DMS 273 (cell line): ENCODE measurements around the gene MXD1.
"Not testable (repeated sequence)": the region's sequence is repeated elsewhere in the genome, so short reads cannot be mapped to it uniquely, and the experiment has no call there.

Experiments used
- DNase-seq: peaks from one replicate; lab custom pipeline; 2025; ENCODE audit not compliant: unreplicated experiment; lab: John Stamatoyannopoulos, UW

MXD1 gene

DNA sequence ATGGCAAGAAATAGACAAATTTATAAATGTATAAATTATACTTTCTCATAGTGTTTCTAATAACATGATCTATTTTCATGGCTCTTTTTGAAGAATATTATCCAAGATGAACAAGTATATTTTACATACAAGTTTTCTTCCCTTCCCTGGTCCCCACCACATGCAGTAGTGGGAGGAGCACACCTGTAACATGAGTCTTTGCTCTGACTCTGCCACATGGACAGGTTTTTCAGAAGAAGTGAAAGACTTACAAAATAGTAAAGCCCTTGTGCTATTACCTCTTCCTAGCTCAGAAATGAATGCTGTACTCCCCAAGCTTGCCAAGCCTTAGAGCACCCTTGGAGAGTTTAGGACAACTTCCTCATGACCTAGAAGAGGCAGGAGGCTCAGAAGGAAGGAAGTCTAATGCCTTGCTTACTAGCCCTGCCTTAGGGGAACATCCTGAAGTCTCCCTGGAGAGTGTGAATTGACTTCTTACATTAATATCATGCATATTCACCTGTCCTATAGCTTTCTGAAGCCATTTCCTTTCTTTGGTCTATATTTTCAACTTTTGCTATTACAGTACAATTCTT, 18.4 kb downstream of the MXD1 start:
- peak; percentile 17 for DNase-seq

DNA sequence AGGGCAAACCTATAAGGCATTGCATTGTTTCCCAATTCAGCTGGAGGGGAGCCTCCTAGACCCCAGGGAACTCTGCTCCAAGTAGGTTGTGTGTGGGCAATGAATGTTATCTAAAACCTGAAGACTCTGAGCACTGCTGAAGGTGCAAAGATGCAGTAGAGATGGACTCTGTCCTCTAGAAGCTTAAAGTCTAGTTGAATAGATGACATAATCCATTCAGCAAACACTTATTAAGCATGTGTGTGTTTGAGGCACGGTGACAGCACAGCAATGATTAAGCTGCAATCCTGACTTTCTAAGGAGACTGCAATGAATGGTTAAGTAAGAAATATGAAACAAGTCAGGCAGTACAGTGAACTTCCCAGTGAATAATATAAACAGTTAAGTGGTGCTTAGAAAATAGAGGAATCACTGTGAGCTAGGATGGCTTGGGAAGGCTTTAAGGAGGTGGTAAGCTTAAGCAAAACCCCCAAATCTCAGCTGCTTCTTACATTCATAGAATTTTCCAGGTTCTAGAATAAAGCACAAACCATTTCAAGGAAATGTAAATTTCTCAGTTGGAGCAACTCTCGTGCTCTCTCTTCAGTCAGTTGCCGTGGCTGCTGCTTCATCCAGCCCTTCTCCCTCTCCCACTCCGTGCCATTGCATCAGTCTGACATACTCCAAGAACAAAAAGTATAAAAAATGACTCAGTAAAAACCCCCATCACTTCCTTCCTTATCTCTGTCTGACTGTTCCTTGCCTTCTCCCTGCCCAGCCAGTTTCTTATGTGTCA, 19.1 kb downstream of the MXD1 start:
- DNase-seq, result no peak

DNA sequence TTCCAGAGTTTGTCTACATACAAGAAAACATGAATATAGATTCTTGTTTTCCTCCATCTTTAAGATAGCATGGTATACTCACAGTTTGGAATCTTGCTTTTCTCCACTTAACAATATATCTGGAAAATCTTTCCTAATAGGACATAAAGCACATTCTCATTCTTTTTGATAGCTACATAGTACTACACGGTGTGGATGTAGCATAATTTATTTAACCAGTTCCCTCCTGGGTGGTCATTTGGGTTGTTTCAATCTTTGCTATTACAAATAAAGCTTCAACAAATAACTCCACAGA, 19.7 kb downstream of the MXD1 start:
- DNase-seq, result no peak

DNA sequence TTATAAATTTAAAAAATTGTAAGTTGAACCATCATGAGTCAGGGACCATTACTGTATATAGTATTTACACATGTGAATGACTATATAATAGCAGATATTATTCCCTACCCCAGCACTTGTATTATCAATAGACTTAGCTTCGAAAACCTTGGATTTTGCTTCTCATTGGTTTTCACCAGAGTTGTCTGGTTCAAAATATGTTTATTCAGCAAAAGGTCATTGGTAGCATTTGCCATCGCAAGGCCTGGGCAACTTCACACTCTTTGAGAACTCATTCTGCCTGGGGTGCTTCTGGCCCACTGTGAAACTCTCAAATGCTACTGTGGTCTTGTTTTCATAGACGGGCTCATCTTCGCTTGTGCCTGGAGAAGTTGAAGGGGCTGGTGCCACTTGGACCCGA, 20.1 kb downstream of the MXD1 start:
- DNase-seq, result no peak

DNA sequence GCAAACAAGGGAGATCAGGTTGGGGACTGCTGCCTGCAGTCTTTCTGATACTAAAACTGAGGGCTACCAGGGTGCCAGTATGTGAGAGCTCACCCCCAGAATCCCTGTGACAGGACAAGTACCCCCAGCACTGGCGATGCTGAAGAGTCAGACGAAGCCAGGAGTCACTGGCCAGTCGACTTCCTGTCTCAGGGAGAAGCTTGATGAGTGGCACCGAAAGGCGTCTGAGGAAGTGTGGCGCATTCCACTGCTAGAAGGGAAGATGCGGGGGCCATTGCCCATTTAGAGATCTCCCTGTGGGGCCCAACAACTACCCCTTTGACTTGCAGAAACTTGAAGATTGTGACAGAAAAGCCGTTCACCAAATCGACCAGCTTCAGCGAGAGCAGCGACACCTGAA, 22.0 kb downstream of the MXD1 start:
- no peak for DNase-seq

DNA sequence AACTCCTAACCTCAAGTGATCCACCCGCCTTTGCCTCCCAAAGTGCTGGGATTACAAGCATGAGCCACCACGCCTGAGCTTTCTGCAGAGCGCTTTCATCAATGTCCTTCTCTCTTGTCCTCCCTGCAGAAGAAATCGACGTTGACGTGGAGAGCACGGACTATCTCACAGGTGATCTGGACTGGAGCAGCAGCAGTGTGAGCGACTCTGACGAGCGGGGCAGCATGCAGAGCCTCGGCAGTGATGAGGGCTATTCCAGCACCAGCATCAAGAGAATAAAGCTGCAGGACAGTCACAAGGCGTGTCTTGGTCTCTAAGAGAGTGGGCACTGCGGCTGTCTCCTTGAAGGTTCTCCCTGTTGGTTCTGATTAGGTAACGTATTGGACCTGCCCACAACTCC, 23.1 kb downstream of the MXD1 start:
- DNase-seq, result no peak

DNA sequence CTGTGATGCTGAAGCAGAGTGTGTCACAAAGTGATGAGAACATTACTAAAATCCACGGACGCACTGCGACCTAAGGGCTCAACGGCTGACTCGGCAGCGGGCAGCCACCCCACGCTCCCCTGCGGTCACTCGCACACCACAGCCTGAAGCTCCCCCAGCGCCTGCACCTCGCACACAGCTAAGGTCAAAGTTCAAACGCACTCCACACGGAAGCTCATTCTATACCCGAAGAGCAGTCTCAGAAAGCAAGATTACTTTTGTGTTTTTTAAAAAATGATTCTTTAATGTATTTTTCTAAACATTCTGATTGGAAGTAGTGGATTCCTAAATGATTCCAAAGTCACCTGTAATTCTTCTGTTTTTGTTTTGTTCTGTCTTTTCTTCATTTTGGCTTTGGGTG, 24.8 kb downstream of the MXD1 start:
- no peak for DNase-seq

DNA sequence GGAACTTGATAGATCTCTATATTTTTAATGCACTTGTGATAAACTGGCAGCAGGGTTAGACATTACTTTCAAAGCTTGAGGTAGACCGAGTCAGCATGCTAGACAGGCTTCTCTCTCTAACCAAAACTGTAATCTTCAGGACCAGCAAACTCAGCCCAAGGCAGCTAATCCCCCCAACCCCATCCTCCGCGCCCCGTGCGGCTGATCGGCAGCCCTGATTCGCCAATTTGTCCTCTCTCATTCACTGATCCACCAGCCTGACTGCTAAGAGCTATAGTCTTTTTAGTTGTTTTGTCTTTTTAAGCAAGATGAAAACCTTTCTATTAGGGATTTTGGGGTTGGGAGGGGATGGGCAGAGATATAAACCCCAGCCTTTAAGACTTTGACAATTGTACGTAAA, 25.8 kb downstream of the MXD1 start:
- no peak for DNase-seq

DNA sequence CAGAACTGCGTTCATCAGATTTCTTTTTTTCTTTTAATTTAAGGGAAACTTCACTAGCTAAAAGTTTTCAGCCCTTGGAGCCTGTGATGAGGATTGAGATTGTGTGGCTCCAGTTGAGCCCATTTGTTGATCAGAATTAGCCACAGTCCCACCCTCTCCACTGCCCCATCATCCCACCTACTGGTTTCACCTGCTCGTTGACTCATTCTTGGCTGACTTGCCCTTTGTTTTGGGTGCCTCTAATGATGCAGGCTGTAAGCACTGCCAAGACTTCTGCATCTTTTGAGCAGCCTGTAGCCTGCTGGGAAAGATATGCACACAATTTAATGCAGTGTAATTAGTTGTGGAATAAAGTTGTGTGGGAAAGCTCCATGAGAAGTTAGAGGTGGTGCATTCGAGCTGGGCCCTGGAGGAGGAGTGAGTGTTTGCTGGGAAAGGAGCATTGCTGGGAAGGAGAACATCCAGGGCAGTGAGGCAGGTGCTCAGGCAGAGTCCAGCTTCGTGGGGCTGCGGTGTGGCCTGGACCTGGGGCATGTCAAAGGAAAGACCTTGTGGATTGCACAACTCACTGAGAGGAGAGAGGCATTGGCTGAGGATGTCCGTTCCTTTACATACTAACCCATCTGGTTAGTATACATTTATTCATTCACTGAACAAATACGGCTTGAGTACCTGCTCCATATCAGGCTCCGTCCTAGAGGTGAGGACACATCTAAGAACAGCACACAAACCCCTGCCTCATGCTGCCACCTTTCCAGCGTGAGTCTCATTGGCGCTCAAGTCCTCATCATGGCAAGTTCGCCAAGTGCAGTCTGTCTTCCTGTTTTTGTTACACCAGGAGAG, 28.3 kb downstream of the MXD1 start:
- no peak for DNase-seq

DNA sequence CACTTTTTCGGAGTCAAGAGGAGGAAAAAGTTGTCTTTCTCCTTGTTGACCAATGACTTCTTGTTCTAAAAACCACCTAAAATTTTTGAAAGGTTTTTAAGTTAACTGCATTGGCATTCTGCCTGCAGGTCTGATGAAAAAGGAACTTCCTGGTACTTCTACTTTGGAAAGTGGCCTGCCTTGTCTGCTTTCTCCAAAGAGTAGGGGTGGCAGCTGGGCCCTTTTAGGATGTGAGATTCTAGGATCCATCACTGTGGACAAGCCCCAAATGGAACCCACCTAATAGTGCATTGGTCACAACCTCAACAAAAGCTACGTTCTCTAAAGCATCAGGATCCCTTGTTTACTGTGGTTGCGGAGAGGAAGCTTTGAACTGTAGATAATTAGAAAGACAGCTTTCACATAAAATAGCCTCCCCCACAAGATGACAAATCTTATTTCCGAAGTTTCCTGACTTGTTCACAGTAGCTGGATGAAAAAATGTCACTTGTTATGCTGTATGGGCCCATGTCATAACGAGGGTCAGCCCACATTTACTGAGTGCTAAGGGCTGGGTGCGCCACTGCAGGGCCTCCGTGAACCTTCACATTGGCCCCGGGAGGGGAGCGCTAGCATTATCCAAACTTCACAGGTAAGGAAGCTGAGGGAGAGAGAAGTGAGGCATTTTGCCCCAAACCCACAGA, 29.1 kb downstream of the MXD1 start:
- DNase-seq, result no peak

DNA sequence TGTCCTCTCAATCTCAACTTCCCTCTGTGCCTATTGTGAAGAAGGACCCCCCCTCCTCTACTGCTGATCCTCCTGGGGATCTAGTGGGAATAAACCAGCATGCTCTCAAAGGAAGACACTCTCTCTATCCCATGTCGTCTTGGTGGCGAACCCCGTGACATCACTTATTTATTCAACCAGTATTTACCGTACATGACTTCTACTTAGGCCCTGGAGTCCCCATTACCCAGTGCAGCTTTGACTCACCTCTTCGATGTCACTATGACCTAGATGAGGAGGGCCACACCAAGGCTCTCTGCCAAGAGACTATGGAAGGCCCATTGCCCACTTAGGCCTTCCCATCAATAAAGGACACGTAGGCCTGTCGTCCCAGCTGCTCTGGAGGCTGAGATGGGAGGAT, 29.8 kb downstream of the MXD1 start:
- no peak for DNase-seq

DNA sequence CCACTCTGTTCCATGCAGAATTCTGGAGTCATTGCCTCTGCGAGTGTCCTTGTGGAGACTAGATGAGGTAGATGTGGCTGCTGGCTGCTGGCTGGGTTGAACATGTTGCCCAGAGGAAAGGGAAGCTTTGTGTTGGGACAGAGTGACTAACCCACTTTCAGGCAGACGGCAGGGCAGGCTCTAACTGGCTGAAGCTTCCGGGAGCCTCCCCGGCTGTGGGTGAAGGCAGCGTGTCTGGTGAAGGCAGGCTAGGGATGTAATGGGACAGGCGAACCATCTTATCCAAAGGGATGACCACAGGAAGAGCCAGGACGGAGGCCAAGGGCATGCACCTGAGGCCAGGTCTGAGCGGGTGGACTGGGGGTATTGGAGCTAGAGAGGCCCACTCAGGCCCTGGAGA, 30.5 kb downstream of the MXD1 start:
- DNase-seq, result no peak

DNA sequence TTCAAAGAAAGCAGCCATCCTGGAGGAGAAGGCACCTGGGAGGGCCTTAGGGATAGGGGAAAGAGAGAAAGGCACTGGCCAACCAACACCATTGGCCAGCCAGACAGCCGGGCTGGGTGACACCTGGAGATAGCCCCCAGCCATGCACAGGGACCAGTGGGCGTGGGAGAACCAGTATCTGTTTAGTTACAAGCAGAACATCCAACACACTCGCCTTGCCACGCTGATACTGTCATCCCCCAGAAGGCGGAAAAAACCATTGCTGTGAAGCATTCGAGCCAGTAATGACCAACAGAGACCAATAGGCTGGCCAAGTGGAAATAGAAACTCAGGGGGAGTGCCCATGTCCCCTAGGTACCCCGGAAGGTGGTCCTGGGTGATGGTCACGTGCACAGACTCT, 31.0 kb downstream of the MXD1 start:
- DNase-seq, result no peak

DNA sequence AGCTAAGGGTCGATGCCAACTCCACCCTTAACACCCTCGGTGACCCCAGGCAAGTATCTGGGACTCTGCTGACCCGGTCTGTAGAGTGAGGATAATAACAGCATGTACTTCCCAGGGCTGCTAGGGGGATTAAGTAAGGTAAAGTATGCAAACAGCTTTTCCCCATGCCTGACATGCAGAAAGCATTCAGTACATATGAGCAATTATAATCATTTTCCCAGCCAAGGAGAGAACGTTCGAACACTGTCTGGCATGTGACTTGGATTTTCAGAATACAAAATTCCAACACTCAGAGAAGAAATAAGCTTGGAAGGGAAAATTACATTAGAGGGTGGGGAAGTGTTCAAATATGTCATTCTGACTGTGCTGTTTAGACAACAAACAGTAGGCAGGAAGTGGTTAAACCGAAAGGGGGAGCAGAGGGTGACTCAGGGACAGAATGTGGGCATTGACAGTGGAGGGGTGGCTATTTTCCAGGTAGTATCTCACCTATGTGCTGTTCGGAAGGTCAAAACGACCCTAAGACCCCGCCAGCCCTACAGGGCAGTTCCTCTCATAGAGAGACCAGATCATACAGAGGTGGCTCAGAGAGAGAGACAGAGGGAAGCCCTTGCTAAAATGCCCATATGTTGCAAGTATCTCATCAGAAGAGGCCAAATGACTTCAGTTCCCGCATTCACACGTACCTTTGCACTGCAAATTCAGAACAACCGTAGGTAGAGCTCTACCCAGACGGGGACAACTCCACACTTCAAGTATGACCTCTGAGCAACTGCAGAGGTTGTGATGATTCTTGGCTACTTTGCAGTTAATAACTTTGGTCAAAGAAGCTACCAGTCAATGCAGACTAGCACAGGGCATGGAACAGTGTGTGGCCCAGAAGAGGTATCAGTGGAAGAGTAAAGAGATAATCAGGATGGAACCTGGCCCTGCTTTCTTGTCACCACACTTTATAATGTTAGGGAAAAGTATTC, 31.7 kb downstream of the MXD1 start:
- no peak for DNase-seq

DNA sequence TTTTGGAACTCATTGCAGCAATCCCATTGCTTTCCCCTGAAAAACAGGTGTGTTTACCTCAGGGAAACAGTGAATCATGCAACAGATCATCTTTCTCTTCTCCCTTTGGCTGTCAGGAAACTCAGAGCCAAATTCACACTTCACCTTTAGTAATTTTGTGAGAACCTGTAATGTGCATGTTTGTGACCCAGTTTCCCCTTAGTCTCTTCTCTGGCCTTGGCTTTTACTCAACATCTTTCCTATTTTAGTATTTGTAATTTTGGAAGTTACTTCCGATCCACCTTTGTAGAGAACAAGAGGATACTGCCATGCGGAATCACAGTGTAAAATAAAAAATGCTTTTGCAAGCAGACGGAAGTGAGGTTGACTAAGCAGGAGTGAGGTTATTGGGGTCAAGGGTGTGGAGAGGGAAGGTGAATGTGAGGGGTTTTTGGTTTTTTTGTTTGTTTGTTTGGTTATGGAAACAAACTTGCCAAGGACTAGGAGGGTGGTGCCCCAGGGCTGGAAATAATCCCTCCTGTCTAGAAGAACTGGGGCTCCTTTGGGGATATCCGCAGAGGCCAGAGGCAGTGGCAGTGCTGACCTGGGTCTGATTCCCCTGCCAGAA, 32.5 kb downstream of the MXD1 start:
- no peak for DNase-seq

DNA sequence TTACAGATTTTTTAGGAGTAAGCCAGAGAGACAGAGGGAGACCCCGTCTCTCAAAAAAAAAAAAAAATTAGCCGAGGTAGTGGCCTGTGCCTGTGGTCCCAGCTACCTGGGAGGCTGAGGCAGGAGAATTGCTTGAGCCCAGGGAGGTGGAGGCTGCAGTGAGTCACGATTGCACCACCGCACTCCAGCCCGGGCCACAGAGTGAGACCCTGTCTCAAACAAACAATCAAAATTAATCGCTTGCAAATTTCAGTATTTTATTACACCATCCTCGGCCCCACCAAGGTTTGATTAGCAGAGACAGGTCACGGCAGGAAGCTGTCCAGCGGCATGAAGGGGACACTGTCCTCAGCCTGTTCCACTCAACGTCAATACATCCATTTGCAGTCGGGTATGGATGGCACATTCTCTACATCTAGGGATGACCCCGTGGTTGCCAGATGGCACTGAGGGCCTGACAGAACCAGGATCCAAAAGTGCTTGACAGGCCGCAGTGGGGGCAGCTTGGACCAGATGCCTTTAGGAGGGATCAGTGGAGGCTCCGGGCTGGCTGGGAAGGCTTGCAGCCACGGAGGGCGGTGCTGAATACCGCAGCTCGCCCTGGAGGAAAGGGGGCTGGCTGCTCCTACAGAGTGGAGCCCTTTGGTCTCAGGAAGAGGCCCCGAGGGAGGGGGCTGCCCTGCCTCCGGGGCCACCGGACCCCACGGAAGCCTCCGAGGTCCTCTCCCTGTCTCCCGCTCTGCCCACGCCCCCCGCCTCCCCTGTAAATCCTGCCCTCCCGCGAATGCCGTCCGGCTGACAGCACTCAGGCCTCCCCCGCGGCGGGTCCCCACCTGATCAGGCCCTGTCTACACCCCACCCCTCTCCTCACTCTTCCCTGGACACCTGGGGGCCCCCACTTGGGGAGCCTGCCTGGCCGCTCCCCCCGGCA, 33.4 kb downstream of the MXD1 start:
- peak; percentile 13 for DNase-seq

DNA sequence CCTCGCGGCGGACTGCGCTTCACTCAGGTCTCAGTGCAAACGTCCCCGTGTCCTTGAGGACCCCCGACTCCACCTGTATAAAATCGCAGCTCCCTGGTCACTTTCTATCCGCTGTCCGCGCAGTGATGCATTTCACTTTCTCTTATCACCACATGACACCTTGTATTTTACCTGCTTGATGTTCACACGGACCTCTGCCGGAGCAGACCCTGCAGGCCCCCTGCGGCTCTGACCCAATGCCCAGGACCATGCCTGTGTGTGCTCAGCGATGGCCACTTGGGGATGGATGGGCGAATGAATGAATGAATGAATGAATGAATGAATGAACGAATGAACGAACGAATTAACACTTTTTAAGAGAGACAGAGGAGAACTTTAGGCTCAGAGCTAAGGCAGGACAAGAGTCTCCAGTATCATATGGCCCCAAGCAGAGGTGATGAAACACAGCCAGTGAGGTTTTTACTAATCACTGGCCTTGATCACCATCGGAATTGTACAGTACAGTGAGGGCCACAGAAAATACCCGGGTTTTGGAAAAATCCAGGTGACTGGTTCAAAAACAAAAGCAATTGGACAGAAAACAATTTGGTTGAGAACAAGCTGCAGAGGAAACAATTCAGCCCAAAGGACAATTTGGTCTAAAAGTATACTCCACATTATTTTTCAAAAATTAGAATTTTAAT, 34.2 kb downstream of the MXD1 start:
- no peak for DNase-seq

DNA sequence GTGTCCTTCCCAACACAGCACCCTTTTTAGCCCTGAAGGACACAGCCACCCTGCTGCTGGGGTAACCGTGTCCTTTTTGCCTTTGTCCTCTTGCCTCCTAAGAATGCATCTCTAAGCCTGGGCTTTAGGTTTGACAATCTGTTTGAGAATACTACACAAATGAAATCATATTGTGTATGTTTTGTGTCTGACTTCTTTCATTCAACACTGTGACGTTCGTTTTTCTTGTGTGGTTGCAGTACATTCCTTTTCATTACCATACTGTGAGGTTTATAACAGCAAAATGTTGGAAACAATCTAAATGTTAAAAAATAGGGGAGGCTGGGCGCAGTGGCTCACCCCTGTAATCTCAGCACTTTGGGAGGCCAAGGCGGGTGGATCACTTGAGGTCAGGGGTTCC, 35.3 kb downstream of the MXD1 start:
- no peak for DNase-seq

DNA sequence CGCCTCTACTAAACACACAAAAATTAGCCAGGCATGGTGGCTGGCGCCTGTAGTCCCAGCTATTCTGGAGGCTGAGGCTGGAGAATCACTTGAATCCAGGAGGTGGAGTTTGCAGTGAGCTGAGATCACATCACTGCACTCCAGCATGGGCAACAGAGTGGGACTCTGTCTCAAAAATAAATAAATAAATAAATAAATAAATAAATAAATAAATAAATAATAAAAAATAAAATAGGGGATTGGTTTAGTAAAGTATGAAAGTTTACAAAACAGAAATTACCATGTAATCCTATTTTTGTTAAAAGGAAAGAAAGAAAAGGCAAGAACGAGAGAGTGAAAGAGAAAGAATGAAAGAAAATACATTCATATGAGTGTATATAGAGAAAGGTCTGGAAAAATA, 35.8 kb downstream of the MXD1 start:
- not testable (repeated sequence) for DNase-seq
